HEK293 (cell line): Measurements from ENCODE around the gene AKR1C1.

Experiments
- CTCF ChIA-PET: fragments of 350-600 bp; formaldehyde crosslinking; extraction: SDS; loops from one replicate; lab custom pipeline; 2021; ENCODE audit warnings: antibody characterized with exemption; lab: Yijun Ruan, JAX
- POLR2A ChIA-PET: fragments of 300-600 bp; formaldehyde crosslinking; extraction: SDS; loops from one replicate; lab custom pipeline; 2020; ENCODE audit warnings: antibody characterized with exemption, inconsistent platforms; lab: Yijun Ruan, JAX
- H3K27ac ChIP-seq: fragments of 200-500 bp; sonication (Bioruptor generic); 2 replicates; pipeline ENCODE4 v1.5.1; 2014; ENCODE audit warnings: low read depth, low read length, control low read depth, inconsistent platforms; ENCODE audit errors: extremely low read depth
- H3K36me3 ChIP-seq, 2 experiments: fragments of 200-500 bp in 1 of 2; sonication (Bioruptor generic) in 1 of 2; 1 replicate in 1 of 2; 2 replicates in 1 of 2; pipeline ENCODE4 v1.5.1; 2014 to 2017; ENCODE audit warnings: inconsistent platforms in 2 of 2, low read length in 2 of 2; ENCODE audit not compliant: control insufficient read depth in 2 of 2, insufficient read depth in 1 of 2
- H3K4me1 ChIP-seq: fragments of 200-500 bp; sonication (Bioruptor generic); 2 replicates; pipeline ENCODE4 v1.5.1; 2014; ENCODE audit warnings: mild to moderate bottlenecking, low read length, inconsistent platforms; ENCODE audit not compliant: control insufficient read depth, insufficient read depth
- H3K4me3 ChIP-seq: 2 replicates; pipeline ENCODE4 v1.5.1; 2011; ENCODE audit warnings: low read depth, mild to moderate bottlenecking, control low read depth, low read length, moderate library complexity
- H3K9me3 ChIP-seq: fragments of 200-500 bp; sonication (Bioruptor generic); 2 replicates; pipeline ENCODE4 v1.5.1; 2014; ENCODE audit warnings: low read depth, low read length, inconsistent platforms; ENCODE audit not compliant: control insufficient read depth, insufficient read depth
- AEBP2 ChIP-seq: fragments of 450-650 bp; formaldehyde crosslinking; IDR thresholded peaks from 2 replicates; pipeline ENCODE4 v1.5.1; 2016; ENCODE audit warnings: missing biosample characterization, missing genetic modification characterization, borderline replicate concordance
- INSM2 ChIP-seq: fragments of 450-650 bp; formaldehyde crosslinking; IDR thresholded peaks from 2 replicates; pipeline ENCODE4 v1.5.1; 2016; ENCODE audit warnings: missing biosample characterization, missing genetic modification characterization
- PRDM2 ChIP-seq: fragments of 450-650 bp; formaldehyde crosslinking; IDR thresholded peaks from 2 replicates; pipeline ENCODE4 v1.5.1; 2016; ENCODE audit warnings: missing biosample characterization, missing genetic modification characterization, borderline replicate concordance
- REST ChIP-seq: fragments of 450-650 bp; formaldehyde crosslinking; IDR thresholded peaks from 2 replicates; pipeline ENCODE4 v1.5.1; 2016; ENCODE audit warnings: missing biosample characterization, missing genetic modification characterization
- SETDB1 ChIP-seq: IDR thresholded peaks from one replicate; pipeline ENCODE4 v1.6.1; 2017; ENCODE audit warnings: mild to moderate bottlenecking, low read length, moderate library complexity, mixed read lengths; ENCODE audit not compliant: insufficient read length
- TSHZ1 ChIP-seq: fragments of 450-650 bp; formaldehyde crosslinking; IDR thresholded peaks from 2 replicates; pipeline ENCODE4 v1.5.1; 2016; ENCODE audit warnings: missing biosample characterization, missing genetic modification characterization, borderline replicate concordance
- YY1 ChIP-seq: fragments of 450-650 bp; formaldehyde crosslinking; IDR thresholded peaks from 2 replicates; pipeline ENCODE4 v1.5.1; 2018; ENCODE audit warnings: missing biosample characterization, missing genetic modification characterization
- ZBTB20 ChIP-seq: fragments of 450-650 bp; formaldehyde crosslinking; IDR thresholded peaks from 2 replicates; pipeline ENCODE4 v1.5.1; 2016; ENCODE audit warnings: missing biosample characterization, missing genetic modification characterization
- ZBTB44 ChIP-seq: fragments of 450-650 bp; IDR thresholded peaks from 2 replicates; pipeline ENCODE4 v1.5.1; 2018; ENCODE audit warnings: missing biosample characterization, mild to moderate bottlenecking, missing genetic modification characterization
- ZNF211 ChIP-seq: fragments of 450-650 bp; formaldehyde crosslinking; IDR thresholded peaks from 2 replicates; pipeline ENCODE4 v1.5.1; 2016; ENCODE audit warnings: low read depth, missing biosample characterization, missing genetic modification characterization
- ZNF274 ChIP-seq, 2 experiments: fragments of 200-500 bp in 1 of 2; fragments of 450-650 bp in 1 of 2; sonication (Bioruptor generic) in 1 of 2; formaldehyde crosslinking in 1 of 2; IDR thresholded peaks; 2 replicates each; pipeline versions ENCODE4 v1.5.1 to v1.6.1; 2014 to 2016; ENCODE audit warnings: borderline replicate concordance in 1 of 2, inconsistent platforms in 1 of 2, low read length in 1 of 2, missing biosample characterization in 1 of 2, missing genetic modification characterization in 1 of 2
- ZNF311 ChIP-seq: fragments of 450-650 bp; formaldehyde crosslinking; IDR thresholded peaks from 2 replicates; pipeline ENCODE4 v1.5.1; 2017; ENCODE audit warnings: missing biosample characterization, missing genetic modification characterization, borderline replicate concordance
- ZNF426 ChIP-seq: fragments of 450-650 bp; formaldehyde crosslinking; IDR thresholded peaks from 2 replicates; pipeline ENCODE4 v1.5.1; 2017; ENCODE audit warnings: missing biosample characterization, missing genetic modification characterization, mild to moderate bottlenecking, inconsistent platforms, moderate library complexity
- ZNF513 ChIP-seq: fragments of 450-650 bp; IDR thresholded peaks from 2 replicates; pipeline ENCODE4 v1.5.1; 2018; ENCODE audit warnings: missing biosample characterization, missing genetic modification characterization
- ZNF529 ChIP-seq: fragments of 450-650 bp; formaldehyde crosslinking; IDR thresholded peaks from 2 replicates; pipeline ENCODE4 v1.5.1; 2017; ENCODE audit warnings: missing genetic modification characterization, missing biosample characterization; ENCODE audit not compliant: insufficient replicate concordance
- ZNF549 ChIP-seq: fragments of 450-650 bp; IDR thresholded peaks from 2 replicates; pipeline ENCODE4 v1.5.1; 2018; ENCODE audit warnings: missing biosample characterization, missing genetic modification characterization, mild to moderate bottlenecking, inconsistent platforms, moderate library complexity

The AKR1C1 gene

GRCh38 chr10:4990217-4990616 is 27.0 kb downstream of the AKR1C1 start:
- Histone ChIP-seq H3K27ac (no peak overlapping the region), H3K4me3 (no peak overlapping the region), H3K4me1 (no peaks in the 10 kb centered on the region), H3K9me3 (no peaks in the 10 kb centered on the region), H3K36me3 (no peaks in the 10 kb centered on the region)
- CTCF ChIA-PET = no interaction called here
- POLR2A ChIA-PET = no interaction called here
- no peak for TF ChIP-seq AEBP2 (tag by site-specific recombination)
- no peak for TF ChIP-seq ZNF274 (IDR thresholded peaks at IDR 0.05; ENCODE audit: low read length)
- no peak for TF ChIP-seq ZNF274 (tag by site-specific recombination; IDR thresholded peaks at IDR 0.05; ENCODE audit: borderline replicate concordance)
- TF ChIP-seq ZNF211 (tag by site-specific recombination) = no peak
- no peak for TF ChIP-seq ZNF549 (tag by site-specific recombination)
- no peak for TF ChIP-seq YY1
- TF ChIP-seq ZNF529 (tag by site-specific recombination) = no peak
- no peak for TF ChIP-seq INSM2 (tag by site-specific recombination)
- TF ChIP-seq REST (tag by site-specific recombination) = no peak
- TF ChIP-seq TSHZ1 = no peak
- TF ChIP-seq ZNF311 = no peak
- no peak for TF ChIP-seq ZBTB44 (tag by site-specific recombination)
- TF ChIP-seq SETDB1 = no peak
- no peak for TF ChIP-seq ZNF513 (tag by site-specific recombination)
- no peak for TF ChIP-seq PRDM2
- no peak for TF ChIP-seq ZBTB20 (tag by site-specific recombination)
- TF ChIP-seq ZNF426 = no peak
